Measurements from ENCODE around the gene ASCL1. TPM values are rescaled to one million over a fixed set of nuclear protein-coding genes. Genes with fewer than 3 reads are reported as not detected.

ASCL1 gene
- total RNA-seq, 1 experiment from 2014 or later, result not detected

DNA sequence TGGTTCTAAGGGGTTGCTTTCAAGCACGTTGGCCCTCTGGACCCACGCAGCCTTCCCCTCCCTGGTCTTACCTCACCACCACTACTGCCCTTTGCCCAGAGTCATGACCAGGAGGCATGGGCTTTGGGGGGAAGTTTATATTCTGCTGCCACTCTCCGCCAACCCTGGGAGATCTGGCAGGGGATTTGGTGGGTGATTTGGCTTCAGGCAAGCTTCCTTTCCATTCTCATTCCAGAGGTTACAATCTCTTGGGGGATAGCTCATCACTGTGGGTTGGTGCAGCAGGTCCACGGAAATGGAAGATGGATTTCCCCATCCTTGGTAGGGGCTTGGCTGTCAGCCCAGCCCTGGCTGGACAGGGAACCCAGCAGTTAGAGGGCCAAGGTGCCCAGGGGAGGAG, 46.7 kb upstream of the ASCL1 start:
- H3K4me3 ChIP-seq, result no peak overlapping the region
- TF ChIP-seq EZH2 (IDR thresholded peaks at IDR 0.05; ENCODE audit: low read depth), result no peak
- TF ChIP-seq, protein P1, sequence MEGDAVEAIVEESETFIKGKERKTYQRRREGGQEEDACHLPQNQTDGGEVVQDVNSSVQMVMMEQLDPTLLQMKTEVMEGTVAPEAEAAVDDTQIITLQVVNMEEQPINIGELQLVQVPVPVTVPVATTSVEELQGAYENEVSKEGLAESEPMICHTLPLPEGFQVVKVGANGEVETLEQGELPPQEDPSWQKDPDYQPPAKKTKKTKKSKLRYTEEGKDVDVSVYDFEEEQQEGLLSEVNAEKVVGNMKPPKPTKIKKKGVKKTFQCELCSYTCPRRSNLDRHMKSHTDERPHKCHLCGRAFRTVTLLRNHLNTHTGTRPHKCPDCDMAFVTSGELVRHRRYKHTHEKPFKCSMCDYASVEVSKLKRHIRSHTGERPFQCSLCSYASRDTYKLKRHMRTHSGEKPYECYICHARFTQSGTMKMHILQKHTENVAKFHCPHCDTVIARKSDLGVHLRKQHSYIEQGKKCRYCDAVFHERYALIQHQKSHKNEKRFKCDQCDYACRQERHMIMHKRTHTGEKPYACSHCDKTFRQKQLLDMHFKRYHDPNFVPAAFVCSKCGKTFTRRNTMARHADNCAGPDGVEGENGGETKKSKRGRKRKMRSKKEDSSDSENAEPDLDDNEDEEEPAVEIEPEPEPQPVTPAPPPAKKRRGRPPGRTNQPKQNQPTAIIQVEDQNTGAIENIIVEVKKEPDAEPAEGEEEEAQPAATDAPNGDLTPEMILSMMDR (conservative IDR thresholded peaks at IDR 0.05), result no peak
- DNase-seq, result no peak
- no peak overlapping the region for H3K27ac ChIP-seq
- no peaks in the 10 kb centered on the region for H3F3A ChIP-seq (ENCODE audit: insufficient read depth, low read depth)
- BruUV-seq (replicated peaks), result no TSS peak
- H3K79me2 ChIP-seq (ENCODE audit: low read depth), result no peaks in the 10 kb centered on the region
- H4K20me1 ChIP-seq (ENCODE audit: insufficient read depth), result no peaks in the 10 kb centered on the region
- H3K9me3 ChIP-seq (ENCODE audit: insufficient read depth, low read depth), result no peaks in the 10 kb centered on the region
- no peaks in the 10 kb centered on the region for H3K9me2 ChIP-seq (ENCODE audit: insufficient read depth)
- POLR2A ChIA-PET (ENCODE audit: unreplicated experiment), result no interaction called here
- H3K4me1 ChIP-seq (replicated peaks; ENCODE audit: insufficient read depth), result no peaks in the 10 kb centered on the region
- H3K36me3 ChIP-seq (ENCODE audit: low read depth), result no peaks in the 10 kb centered on the region
- peaks cover 4% of the 10 kb centered on the region; the same call in 1 of the 2 replicates for H3K27me3 ChIP-seq (ENCODE audit: insufficient read depth, low read depth)
- intact Hi-C loops (cut with micrococcal nuclease; ENCODE audit: unreplicated experiment), result no loop called here
- CTCF ChIA-PET, result no interaction called here
- H3K4me2 ChIP-seq, result no peak overlapping the region
- H2AFZ ChIP-seq, result no peak overlapping the region

DNA sequence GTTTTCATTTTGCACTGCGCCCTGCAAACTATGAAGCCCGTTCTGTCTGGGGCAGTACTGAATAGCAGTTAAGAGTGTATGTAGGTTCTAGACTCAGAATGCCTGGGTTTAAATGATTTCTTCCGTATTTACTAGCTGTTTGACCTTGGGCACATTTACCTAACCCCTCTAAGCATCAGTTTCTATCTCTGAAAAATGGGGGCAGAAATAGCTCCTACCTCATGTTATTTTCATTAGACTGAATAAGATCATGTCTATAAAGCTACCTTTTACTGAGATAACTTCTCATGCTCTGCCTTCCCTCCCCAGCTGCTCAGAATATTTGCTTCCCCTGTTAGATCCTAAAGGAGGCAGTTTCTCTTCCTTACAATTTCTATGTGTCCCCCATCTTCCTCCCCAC, 46.2 kb upstream of the ASCL1 start:
- Histone ChIP-seq H2AFZ (no peak overlapping the region), H3K4me3 (no peak overlapping the region), H3K9me3 (ENCODE audit: insufficient read depth, low read depth) (no peaks in the 10 kb centered on the region), H3K27me3 (ENCODE audit: insufficient read depth, low read depth) (peaks cover 4% of the 10 kb centered on the region; the same call in 1 of the 2 replicates), H3K4me2 (no peak overlapping the region), H3K27ac (no peak overlapping the region), H3K79me2 (ENCODE audit: low read depth) (no peaks in the 10 kb centered on the region), H3K4me1 (replicated peaks; ENCODE audit: insufficient read depth) (no peaks in the 10 kb centered on the region), H4K20me1 (ENCODE audit: insufficient read depth) (no peaks in the 10 kb centered on the region), H3K9me2 (ENCODE audit: insufficient read depth) (no peaks in the 10 kb centered on the region), H3K36me3 (ENCODE audit: low read depth) (no peaks in the 10 kb centered on the region), H3F3A (ENCODE audit: insufficient read depth, low read depth) (no peaks in the 10 kb centered on the region)
- intact Hi-C loops (cut with micrococcal nuclease; ENCODE audit: unreplicated experiment), result no loop called here
- ChIA-PET POLR2A (ENCODE audit: unreplicated experiment) (no interaction called here), CTCF (no interaction called here)
- no TSS peak for BruUV-seq (replicated peaks)
- no peak for TF ChIP-seq EZH2 (IDR thresholded peaks at IDR 0.05; ENCODE audit: low read depth)
- TF ChIP-seq, protein P1 (conservative IDR thresholded peaks at IDR 0.05), result no peak
- DNase-seq, result no peak

DNA sequence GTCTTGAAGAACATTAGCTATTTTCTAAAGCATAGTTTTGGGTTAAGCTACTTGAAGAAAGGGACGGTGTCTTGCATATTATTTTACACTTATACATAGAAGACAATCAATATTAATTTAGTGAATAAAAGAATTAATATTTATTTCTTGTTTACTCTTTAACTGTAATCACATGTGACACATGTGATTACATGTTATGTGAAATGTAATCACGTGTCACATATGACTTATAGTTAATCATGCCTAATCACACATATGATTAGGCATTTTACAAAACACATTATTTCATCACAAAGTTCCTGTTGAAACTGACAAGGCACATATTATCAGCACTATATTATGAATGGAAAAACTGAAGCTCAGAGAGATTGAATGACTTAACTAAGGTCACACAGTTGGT, 45.2 kb upstream of the ASCL1 start:
- CTCF ChIA-PET, result no interaction called here
- no peak for DNase-seq
- BruUV-seq (replicated peaks), result no TSS peak
- H3K9me3 ChIP-seq (ENCODE audit: insufficient read depth, low read depth), result no peaks in the 10 kb centered on the region
- TF ChIP-seq, protein P1 (conservative IDR thresholded peaks at IDR 0.05), result no peak
- TF ChIP-seq EZH2 (IDR thresholded peaks at IDR 0.05; ENCODE audit: low read depth), result no peak
- H4K20me1 ChIP-seq (ENCODE audit: insufficient read depth), result no peaks in the 10 kb centered on the region
- H3K4me2 ChIP-seq, result no peak overlapping the region
- no peak overlapping the region for H2AFZ ChIP-seq
- H3K27ac ChIP-seq, result no peak overlapping the region
- H3K4me3 ChIP-seq, result no peak overlapping the region
- H3K27me3 ChIP-seq (ENCODE audit: insufficient read depth, low read depth), result peaks cover 2% of the 10 kb centered on the region; the same call in 1 of the 2 replicates
- H3K79me2 ChIP-seq (ENCODE audit: low read depth), result no peaks in the 10 kb centered on the region
- POLR2A ChIA-PET (ENCODE audit: unreplicated experiment), result no interaction called here
- no peaks in the 10 kb centered on the region for H3K9me2 ChIP-seq (ENCODE audit: insufficient read depth)
- H3F3A ChIP-seq (ENCODE audit: insufficient read depth, low read depth), result no peaks in the 10 kb centered on the region
- intact Hi-C loops (cut with micrococcal nuclease; ENCODE audit: unreplicated experiment), result no loop called here
- no peaks in the 10 kb centered on the region for H3K4me1 ChIP-seq (replicated peaks; ENCODE audit: insufficient read depth)
- H3K36me3 ChIP-seq (ENCODE audit: low read depth), result no peaks in the 10 kb centered on the region

Measured in PC-9 (cell line).